ENCODE measurements around the gene HELZ2. TPM values are rescaled to one million over a fixed set of nuclear protein-coding genes. Genes with fewer than 3 reads are reported as not detected.

Gene HELZ2
- total and polyA plus RNA-seq, 10 of the 15 experiments (the other 5 are each of a cell fraction or from before 2014, with no cell fraction given): 0.05 to 33.3 (median 6.2) TPM

GRCh38 chr20:63549679-63550282 lies 24.3 kb downstream of the HELZ2 start:
- Histone ChIP-seq H2AFZ (ENCODE audit: control insufficient read depth, low read depth, low read length) (no peak overlapping the region), H3K79me2 (ENCODE audit: control insufficient read depth, insufficient read depth, low read length) (no peaks in the 10 kb centered on the region), H4K20me1 (ENCODE audit: control insufficient read depth, insufficient read depth) (no peaks in the 10 kb centered on the region), H3K27ac (ENCODE audit: control insufficient read depth, insufficient read depth) (no peak overlapping the region), H3K4me3 (no peak overlapping the region), H3K27me3 (replicated peaks in 1 of 2; ENCODE audit: control insufficient read depth in 2 of 2, insufficient read depth in 2 of 2, low read length in 1 of 2) (no peaks in the 10 kb centered on the region; a peak in 1 of 4 replicates), H3K9ac (ENCODE audit: control insufficient read depth, insufficient read depth, low read length) (no peak overlapping the region), H3K9me3 (replicated peaks; ENCODE audit: control insufficient read depth, insufficient read depth, low read length) (no peaks in the 10 kb centered on the region), H3K4me1 (ENCODE audit: control insufficient read depth, insufficient read depth, low read length) (peaks cover 19% of the 10 kb centered on the region), H3K36me3 (ENCODE audit: control insufficient read depth in 2 of 2, insufficient read depth in 2 of 2, low read length in 1 of 2) (no peaks in the 10 kb centered on the region), H3K4me2 (ENCODE audit: control insufficient read depth, insufficient read depth) (no peak overlapping the region)
- SMC1A ChIA-PET (ENCODE audit: uncharacterized antibody, unreplicated experiment): interaction anchor here (1.5 to 3.5 kb wide), 2 partner anchors 12 to 13 kb away, joined by 3 to 16 read pairs; partner anchors contain the start of gene PTK6
- RAD21 ChIA-PET (ENCODE audit: unreplicated experiment): interaction anchor here (2.1 kb wide), 1 partner anchor 12 kb away, joined by 6 read pairs; the partner anchor contains the start of gene PTK6
- in situ Hi-C loops (cut with MboI) (no loop called here), intact Hi-C loops (cut with micrococcal nuclease; ENCODE audit: unreplicated experiment) (no loop called here)
- FAIRE-seq: no peak
- no peak for DNase-seq (ENCODE audit: low read depth, low spot score)
- CTCF ChIA-PET: interaction anchor here (0.6 to 1.1 kb wide), 2 partner anchors 12 to 553 kb away, joined by 3 to 4 read pairs; partner anchors contain the start of gene PTK6
- no peak for ATAC-seq
- 60% methylated on average over 17 of the region's 18 CpGs for whole genome bisulfite sequencing (ENCODE audit: insufficient coverage, insufficient replicate concordance, low lambda C conversion rate, missing lambda C conversion rate)
- no TSS peak for BruUV-seq (replicated peaks)
- POLR2A ChIA-PET: interaction anchor here (0.7 kb wide), 1 partner anchor 25 kb away, joined by 3 read pairs; the partner anchor contains the start of gene HELZ2
- TF ChIP-seq NFIC (IDR thresholded peaks at IDR 0.05; ENCODE audit: low read depth, low read length): no peak
- no peak for TF ChIP-seq SREBF2 (IDR thresholded peaks at IDR 0.05; ENCODE audit: low read length)
- no peak for TF ChIP-seq YBX1 (IDR thresholded peaks at IDR 0.05)
- no peak for TF ChIP-seq BHLHE40 (IDR thresholded peaks at IDR 0.05; ENCODE audit: borderline replicate concordance in 1 of 2, low read depth in 2 of 2, low read length in 1 of 2)
- TF ChIP-seq POU2F2 (IDR thresholded peaks at IDR 0.05; ENCODE audit: borderline replicate concordance, low read depth, low read length): no peak
- TF ChIP-seq, protein P1, sequence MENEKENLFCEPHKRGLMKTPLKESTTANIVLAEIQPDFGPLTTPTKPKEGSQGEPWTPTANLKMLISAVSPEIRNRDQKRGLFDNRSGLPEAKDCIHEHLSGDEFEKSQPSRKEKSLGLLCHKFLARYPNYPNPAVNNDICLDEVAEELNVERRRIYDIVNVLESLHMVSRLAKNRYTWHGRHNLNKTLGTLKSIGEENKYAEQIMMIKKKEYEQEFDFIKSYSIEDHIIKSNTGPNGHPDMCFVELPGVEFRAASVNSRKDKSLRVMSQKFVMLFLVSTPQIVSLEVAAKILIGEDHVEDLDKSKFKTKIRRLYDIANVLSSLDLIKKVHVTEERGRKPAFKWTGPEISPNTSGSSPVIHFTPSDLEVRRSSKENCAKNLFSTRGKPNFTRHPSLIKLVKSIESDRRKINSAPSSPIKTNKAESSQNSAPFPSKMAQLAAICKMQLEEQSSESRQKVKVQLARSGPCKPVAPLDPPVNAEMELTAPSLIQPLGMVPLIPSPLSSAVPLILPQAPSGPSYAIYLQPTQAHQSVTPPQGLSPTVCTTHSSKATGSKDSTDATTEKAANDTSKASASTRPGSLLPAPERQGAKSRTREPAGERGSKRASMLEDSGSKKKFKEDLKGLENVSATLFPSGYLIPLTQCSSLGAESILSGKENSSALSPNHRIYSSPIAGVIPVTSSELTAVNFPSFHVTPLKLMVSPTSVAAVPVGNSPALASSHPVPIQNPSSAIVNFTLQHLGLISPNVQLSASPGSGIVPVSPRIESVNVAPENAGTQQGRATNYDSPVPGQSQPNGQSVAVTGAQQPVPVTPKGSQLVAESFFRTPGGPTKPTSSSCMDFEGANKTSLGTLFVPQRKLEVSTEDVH (IDR thresholded peaks at IDR 0.05; ENCODE audit: low read depth, partially characterized antibody): no peak
- TF ChIP-seq, protein P2, sequence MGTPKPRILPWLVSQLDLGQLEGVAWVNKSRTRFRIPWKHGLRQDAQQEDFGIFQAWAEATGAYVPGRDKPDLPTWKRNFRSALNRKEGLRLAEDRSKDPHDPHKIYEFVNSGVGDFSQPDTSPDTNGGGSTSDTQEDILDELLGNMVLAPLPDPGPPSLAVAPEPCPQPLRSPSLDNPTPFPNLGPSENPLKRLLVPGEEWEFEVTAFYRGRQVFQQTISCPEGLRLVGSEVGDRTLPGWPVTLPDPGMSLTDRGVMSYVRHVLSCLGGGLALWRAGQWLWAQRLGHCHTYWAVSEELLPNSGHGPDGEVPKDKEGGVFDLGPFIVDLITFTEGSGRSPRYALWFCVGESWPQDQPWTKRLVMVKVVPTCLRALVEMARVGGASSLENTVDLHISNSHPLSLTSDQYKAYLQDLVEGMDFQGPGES (IDR thresholded peaks at IDR 0.05): no peak
- TF ChIP-seq TAF1 (IDR thresholded peaks at IDR 0.05; ENCODE audit: borderline replicate concordance, low read depth, low read length): no peak
- TF ChIP-seq ZBED1 (IDR thresholded peaks at IDR 0.05; ENCODE audit: borderline replicate concordance): no peak
- TF ChIP-seq, protein P3, sequence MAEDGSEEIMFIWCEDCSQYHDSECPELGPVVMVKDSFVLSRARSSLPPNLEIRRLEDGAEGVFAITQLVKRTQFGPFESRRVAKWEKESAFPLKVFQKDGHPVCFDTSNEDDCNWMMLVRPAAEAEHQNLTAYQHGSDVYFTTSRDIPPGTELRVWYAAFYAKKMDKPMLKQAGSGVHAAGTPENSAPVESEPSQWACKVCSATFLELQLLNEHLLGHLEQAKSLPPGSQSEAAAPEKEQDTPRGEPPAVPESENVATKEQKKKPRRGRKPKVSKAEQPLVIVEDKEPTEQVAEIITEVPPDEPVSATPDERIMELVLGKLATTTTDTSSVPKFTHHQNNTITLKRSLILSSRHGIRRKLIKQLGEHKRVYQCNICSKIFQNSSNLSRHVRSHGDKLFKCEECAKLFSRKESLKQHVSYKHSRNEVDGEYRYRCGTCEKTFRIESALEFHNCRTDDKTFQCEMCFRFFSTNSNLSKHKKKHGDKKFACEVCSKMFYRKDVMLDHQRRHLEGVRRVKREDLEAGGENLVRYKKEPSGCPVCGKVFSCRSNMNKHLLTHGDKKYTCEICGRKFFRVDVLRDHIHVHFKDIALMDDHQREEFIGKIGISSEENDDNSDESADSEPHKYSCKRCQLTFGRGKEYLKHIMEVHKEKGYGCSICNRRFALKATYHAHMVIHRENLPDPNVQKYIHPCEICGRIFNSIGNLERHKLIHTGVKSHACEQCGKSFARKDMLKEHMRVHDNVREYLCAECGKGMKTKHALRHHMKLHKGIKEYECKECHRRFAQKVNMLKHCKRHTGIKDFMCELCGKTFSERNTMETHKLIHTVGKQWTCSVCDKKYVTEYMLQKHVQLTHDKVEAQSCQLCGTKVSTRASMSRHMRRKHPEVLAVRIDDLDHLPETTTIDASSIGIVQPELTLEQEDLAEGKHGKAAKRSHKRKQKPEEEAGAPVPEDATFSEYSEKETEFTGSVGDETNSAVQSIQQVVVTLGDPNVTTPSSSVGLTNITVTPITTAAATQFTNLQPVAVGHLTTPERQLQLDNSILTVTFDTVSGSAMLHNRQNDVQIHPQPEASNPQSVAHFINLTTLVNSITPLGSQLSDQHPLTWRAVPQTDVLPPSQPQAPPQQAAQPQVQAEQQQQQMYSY (CRISPR knock-in tag; IDR thresholded peaks at IDR 0.05): no peak
- no peak for TF ChIP-seq IRF4 (IDR thresholded peaks at IDR 0.05; ENCODE audit: low read depth, low read length)
- TF ChIP-seq ETV6 (conservative IDR thresholded peaks at IDR 0.05 in 1 of 2, IDR thresholded peaks at IDR 0.05 in 1 of 2; ENCODE audit: borderline replicate concordance in 1 of 2, low read depth in 1 of 2): no peak
- no peak for TF ChIP-seq ATF7 (IDR thresholded peaks at IDR 0.05; ENCODE audit: low read depth)
- no peak for TF ChIP-seq ZNF384 (IDR thresholded peaks at IDR 0.05; ENCODE audit: borderline replicate concordance, low read depth, low read length)
- no peak for TF ChIP-seq USF2 (IDR thresholded peaks at IDR 0.05; ENCODE audit: borderline replicate concordance, low read depth, low read length)

Data from GM12878 (cell line).